ENCODE measurements around the gene FRS2.

Gene FRS2

GRCh38 chr12:69540987-69541386 is 70.8 kb downstream of the FRS2 start:
- H3K36me3 ChIP-seq (replicated peaks; ENCODE audit: low read depth, low read length) = peaks cover 17% of the 10 kb centered on the region
- no peak overlapping the region for H3K27ac ChIP-seq (ENCODE audit: low read length)

GRCh38 chr12:69544087-69544486 is 73.9 kb downstream of the FRS2 start:
- H3K9me3 ChIP-seq (ENCODE audit: insufficient read depth, low read length) = 0 out of 2 replicates have a peak, but pooled peaks cover 3% of the 10 kb centered on the region
- no peaks in the 10 kb centered on the region for H3K79me2 ChIP-seq (ENCODE audit: low read length)
- no peak for TF ChIP-seq CTCF (IDR thresholded peaks at IDR 0.05; ENCODE audit: low read depth, low read length)
- TF ChIP-seq EZH2phosphoT487 (IDR thresholded peaks at IDR 0.05; ENCODE audit: low read depth) = no peak
- peaks cover 9% of the 10 kb centered on the region for H3K4me1 ChIP-seq (ENCODE audit: low read length)
- H2AFZ ChIP-seq (ENCODE audit: low read depth, low read length) = no peak overlapping the region
- peaks cover 17% of the 10 kb centered on the region for H3K36me3 ChIP-seq (replicated peaks; ENCODE audit: low read depth, low read length)
- H3K9ac ChIP-seq (ENCODE audit: low read length) = no peak overlapping the region
- no peak overlapping the region for H3K4me3 ChIP-seq (ENCODE audit: low read length)
- no peak overlapping the region for H3K4me2 ChIP-seq (ENCODE audit: low read length)
- H3K27ac ChIP-seq (ENCODE audit: low read length) = no peak overlapping the region
- H3K27me3 ChIP-seq (ENCODE audit: low read depth, low read length) = no peaks in the 10 kb centered on the region
- no peaks in the 10 kb centered on the region for H4K20me1 ChIP-seq (ENCODE audit: insufficient read depth, low read length)

More at GRCh38 chr12:69540987-69541386, 70.8 kb downstream of the FRS2 start:
- H3K9ac ChIP-seq (ENCODE audit: low read length) = no peak overlapping the region
- no peak overlapping the region for H3K4me2 ChIP-seq (ENCODE audit: low read length)
- no peaks in the 10 kb centered on the region for H4K20me1 ChIP-seq (ENCODE audit: insufficient read depth, low read length)
- H3K9me3 ChIP-seq (ENCODE audit: insufficient read depth, low read length) = 0 out of 2 replicates have a peak, but pooled peaks cover 3% of the 10 kb centered on the region
- no peak overlapping the region for H2AFZ ChIP-seq (ENCODE audit: low read depth, low read length)
- TF ChIP-seq CTCF (IDR thresholded peaks at IDR 0.05; ENCODE audit: low read depth, low read length) (no peak), EZH2phosphoT487 (IDR thresholded peaks at IDR 0.05; ENCODE audit: low read depth) (no peak)
- no peaks in the 10 kb centered on the region for H3K27me3 ChIP-seq (ENCODE audit: low read depth, low read length)
- H3K4me3 ChIP-seq (ENCODE audit: low read length) = no peak overlapping the region
- H3K79me2 ChIP-seq (ENCODE audit: low read length) = no peaks in the 10 kb centered on the region
- no peaks in the 10 kb centered on the region for H3K4me1 ChIP-seq (ENCODE audit: low read length)

DNA sequence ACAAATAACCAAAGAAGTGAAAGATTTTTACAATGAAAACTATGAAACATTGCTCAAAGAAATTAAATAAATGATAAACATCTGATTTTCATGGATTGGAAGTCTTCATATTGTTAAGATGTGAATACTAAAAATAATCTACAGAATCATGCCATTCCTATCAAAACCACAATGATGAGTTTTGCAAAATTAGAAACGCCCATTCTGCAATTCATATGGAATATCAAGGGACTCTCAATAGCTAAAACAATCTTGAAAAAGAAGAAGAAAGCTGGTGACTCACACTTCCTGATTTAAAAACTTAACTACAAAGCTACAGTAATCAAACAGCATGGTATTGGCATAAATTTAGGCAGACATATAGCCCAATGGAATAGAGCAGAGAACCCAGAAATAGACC is 74.9 kb downstream of the FRS2 start:
- Histone ChIP-seq H3K9me3 (ENCODE audit: insufficient read depth, low read length) (0 out of 2 replicates have a peak, but pooled peaks cover 3% of the 10 kb centered on the region), H3K79me2 (ENCODE audit: low read length) (no peaks in the 10 kb centered on the region), H4K20me1 (ENCODE audit: insufficient read depth, low read length) (no peaks in the 10 kb centered on the region), H3K27ac (ENCODE audit: low read length) (no peak overlapping the region), H3K4me1 (ENCODE audit: low read length) (peaks cover 9% of the 10 kb centered on the region), H3K27me3 (ENCODE audit: low read depth, low read length) (no peaks in the 10 kb centered on the region), H3K9ac (ENCODE audit: low read length) (no peak overlapping the region), H3K4me2 (ENCODE audit: low read length) (no peak overlapping the region), H2AFZ (ENCODE audit: low read depth, low read length) (no peak overlapping the region), H3K36me3 (replicated peaks; ENCODE audit: low read depth, low read length) (peaks cover 17% of the 10 kb centered on the region), H3K4me3 (ENCODE audit: low read length) (no peak overlapping the region)
- no peak for TF ChIP-seq CTCF (IDR thresholded peaks at IDR 0.05; ENCODE audit: low read depth, low read length)
- no peak for TF ChIP-seq EZH2phosphoT487 (IDR thresholded peaks at IDR 0.05; ENCODE audit: low read depth)

DNA sequence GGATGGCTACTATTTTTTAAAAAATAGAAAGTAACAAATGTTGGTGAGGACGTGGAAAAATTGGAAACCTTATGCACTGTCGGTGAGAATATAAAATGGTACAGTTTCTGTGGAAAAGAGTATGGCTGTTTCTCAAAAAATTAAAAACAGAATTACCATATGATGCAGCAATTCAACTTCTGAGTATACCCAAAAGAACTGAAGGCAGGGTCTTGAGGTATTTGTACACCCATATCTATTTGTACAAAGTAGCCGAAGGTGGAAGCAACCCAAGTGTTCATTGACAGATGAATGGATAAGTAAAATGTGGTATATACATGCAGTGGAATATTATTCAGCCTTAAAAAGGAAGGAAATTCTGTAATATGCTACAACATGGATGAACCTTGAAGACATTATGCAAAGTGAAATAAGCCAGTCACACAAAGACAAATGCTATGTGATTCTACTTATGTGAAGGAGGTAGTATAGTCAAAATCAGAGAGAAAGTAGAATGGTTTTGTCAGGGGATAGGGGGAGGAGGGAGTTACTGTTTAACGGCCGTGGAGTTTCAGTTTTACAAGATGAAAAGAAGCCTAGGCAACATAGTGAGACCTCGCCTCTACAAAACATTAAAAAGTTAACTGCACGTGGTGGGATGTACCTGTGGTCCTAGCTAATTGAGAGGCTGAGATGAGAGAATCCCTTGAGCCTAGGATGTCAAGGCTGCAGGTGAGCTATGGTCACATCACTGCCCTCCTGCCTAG is 76.7 kb downstream of the FRS2 start:
- Histone ChIP-seq H3K4me2 (ENCODE audit: low read length) (peak overlapping the region; percentile 7; the same call in 1 of the 2 replicates), H3K9me3 (ENCODE audit: insufficient read depth, low read length) (0 out of 2 replicates have a peak, but pooled peaks cover 3% of the 10 kb centered on the region), H3K9ac (ENCODE audit: low read length) (no peak overlapping the region), H3K27ac (ENCODE audit: low read length) (no peak overlapping the region), H4K20me1 (ENCODE audit: insufficient read depth, low read length) (no peaks in the 10 kb centered on the region), H3K36me3 (replicated peaks; ENCODE audit: low read depth, low read length) (peaks cover 13% of the 10 kb centered on the region), H3K4me1 (ENCODE audit: low read length) (peaks cover 9% of the 10 kb centered on the region), H3K79me2 (ENCODE audit: low read length) (no peaks in the 10 kb centered on the region), H2AFZ (ENCODE audit: low read depth, low read length) (no peak overlapping the region), H3K4me3 (ENCODE audit: low read length) (no peak overlapping the region), H3K27me3 (ENCODE audit: low read depth, low read length) (no peaks in the 10 kb centered on the region)
- TF ChIP-seq CTCF (IDR thresholded peaks at IDR 0.05; ENCODE audit: low read depth, low read length) (no peak), EZH2phosphoT487 (IDR thresholded peaks at IDR 0.05; ENCODE audit: low read depth) (no peak)
